K562 (cell line): ENCODE measurements around the gene GNB2. TPM values are rescaled to one million over a fixed set of nuclear protein-coding genes. Genes with fewer than 3 reads are reported as not detected.

Experiments
- BMI1 ChIP-seq: fragments of 150-350 bp; IDR thresholded peaks from 2 replicates; pipeline ENCODE4 v1.6.1; 2014; ENCODE audit warnings: low read length
- CHD1 ChIP-seq: fragments of 200-600 bp; sonication (generic); IDR thresholded peaks from one replicate; pipeline ENCODE4 v1.6.1; 2012; ENCODE audit warnings: mild to moderate bottlenecking, moderate library complexity, low read length, inconsistent platforms
- EP400 ChIP-seq: fragments of 450-650 bp; IDR thresholded peaks from 2 replicates; pipeline ENCODE4 v1.6.1; 2017; ENCODE audit warnings: antibody characterized with exemption, mild to moderate bottlenecking, moderate library complexity
- ERF ChIP-seq: fragments of 450-650 bp; formaldehyde crosslinking; IDR thresholded peaks from 2 replicates; pipeline ENCODE4 v1.4.0; 2020; ENCODE audit warnings: mild to moderate bottlenecking, mixed read lengths
- EWSR1 ChIP-seq: fragments of 450-650 bp; IDR thresholded peaks from 2 replicates; pipeline ENCODE4 v1.6.1; 2018; ENCODE audit warnings: borderline replicate concordance, mild to moderate bottlenecking, low read depth, moderate library complexity; ENCODE audit not compliant: partially characterized antibody
- EZH2 ChIP-seq: IDR thresholded peaks from 2 replicates; pipeline ENCODE4 v1.6.1; 2012; ENCODE audit warnings: low read depth, mild to moderate bottlenecking, inconsistent platforms, low read length, borderline replicate concordance
- FOXA1 ChIP-seq: fragments of 450-650 bp; IDR thresholded peaks from 2 replicates; pipeline ENCODE4 v1.6.1; 2016; ENCODE audit warnings: mild to moderate bottlenecking, borderline replicate concordance
- HNRNPL ChIP-seq: fragments of 200-400 bp; formaldehyde crosslinking; IDR thresholded peaks from 2 replicates; pipeline ENCODE4 v1.6.1; 2017; ENCODE audit warnings: low read depth, mild to moderate bottlenecking, low read length
- ILF3 ChIP-seq: fragments of 450-650 bp; IDR thresholded peaks from 2 replicates; pipeline ENCODE4 v1.6.1; 2018; ENCODE audit warnings: antibody characterized with exemption, mild to moderate bottlenecking, moderate library complexity, borderline replicate concordance
- JUNB ChIP-seq: fragments of 450-650 bp; formaldehyde crosslinking; conservative IDR thresholded peaks from 2 replicates; pipeline ENCODE4 v1.4.0; 2020; ENCODE audit warnings: mild to moderate bottlenecking
- PHTF2 ChIP-seq: fragments of 250-450 bp; sonication (Bioruptor Pico); IDR thresholded peaks from 2 replicates; pipeline ENCODE4 v1.5.0; 2021; ENCODE audit warnings: mild to moderate bottlenecking
- PTRF ChIP-seq: fragments of 450-650 bp; IDR thresholded peaks from 2 replicates; pipeline ENCODE4 v1.6.1; 2016; ENCODE audit warnings: mild to moderate bottlenecking, missing genetic modification characterization, missing compliant biosample characterization
- RAD51 ChIP-seq: fragments of 450-650 bp; IDR thresholded peaks from 2 replicates; pipeline ENCODE4 v1.7.1; 2016; ENCODE audit warnings: low read depth, mild to moderate bottlenecking, borderline replicate concordance
- RBM14 ChIP-seq: fragments of 200-400 bp; formaldehyde crosslinking; IDR thresholded peaks from 2 replicates; pipeline ENCODE4 v1.6.1; 2018; ENCODE audit warnings: low read depth, mild to moderate bottlenecking, low read length, moderate library complexity, borderline replicate concordance; ENCODE audit not compliant: insufficient read depth
- SAFB ChIP-seq: fragments of 200-400 bp; formaldehyde crosslinking; IDR thresholded peaks from 2 replicates; pipeline ENCODE4 v1.6.1; 2017; ENCODE audit warnings: low read depth, low read length, borderline replicate concordance
- TAL1 ChIP-seq: fragments of 450-650 bp; IDR thresholded peaks from 2 replicates; pipeline ENCODE4 v1.6.1; 2016; ENCODE audit warnings: mild to moderate bottlenecking
- TSC22D4 ChIP-seq: fragments of 450-650 bp; IDR thresholded peaks from 2 replicates; pipeline ENCODE4 v1.6.1; 2016; ENCODE audit warnings: missing genetic modification characterization, missing biosample characterization, control low read depth
- WHSC1 ChIP-seq: IDR thresholded peaks from one replicate; pipeline ENCODE4 v1.6.1; 2012; ENCODE audit warnings: low read length, control low read depth, inconsistent platforms
- XRCC4 ChIP-seq: IDR thresholded peaks from one replicate; pipeline ENCODE4 v1.6.1; 2011; ENCODE audit not compliant: insufficient read depth, insufficient read length; ENCODE audit errors: extremely low read depth
- ZBTB8A ChIP-seq: fragments of 450-650 bp; IDR thresholded peaks from 2 replicates; pipeline ENCODE4 v1.6.1; 2018; ENCODE audit warnings: mild to moderate bottlenecking, moderate library complexity; ENCODE audit not compliant: partially characterized antibody
- ZEB2 ChIP-seq: fragments of 450-650 bp; IDR thresholded peaks from 2 replicates; pipeline ENCODE4 v1.6.1; 2016
- ZNF124 ChIP-seq: sonication (generic); formaldehyde crosslinking; IDR thresholded peaks from 2 replicates; pipeline ENCODE4 v1.8.1; 2022; ENCODE audit warnings: missing genetic modification reagents
- ZNF165 ChIP-seq: fragments of 250-450 bp; sonication (Bioruptor Pico); IDR thresholded peaks from 2 replicates; pipeline ENCODE4 v1.4.0; 2020; ENCODE audit warnings: borderline replicate concordance
- polyA plus RNA-seq, 8 experiments: library from polyadenylated mRNA; depleted of rRNA in 4 of 8; stranded (reverse) in 5 of 8; unstranded in 3 of 8; fragments of >200 nt; fragmentation: Nextera tagmentation in 2 of 8; fragmentation: Illumina TruSeq in 1 of 8; extraction: Ambion mirVana in 2 of 8; extraction: Trizol in 1 of 8; gene quantifications; 2 replicates each; pipeline versions ENCODE4 v1.2.1 to v1.2.3, GENCODE V29; 2011 to 2014; ENCODE audit warnings: inconsistent platforms in 1 of 8, missing spikeins in 1 of 8
- total RNA-seq, 7 experiments: library from RNA; depleted of rRNA in 6 of 7; stranded (reverse); fragments of >200 nt in 6 of 7; fragmentation: Illumina TruSeq in 2 of 7; extraction: Trizol in 2 of 7; gene quantifications; 2 replicates each; pipeline versions ENCODE4 v1.2.1 to v1.2.3, GENCODE V29; 2011 to 2021; ENCODE audit warnings: low replicate concordance in 1 of 7
- TF ChIP-seq, protein P1 (sequence below): sonication (generic); formaldehyde crosslinking; IDR thresholded peaks from 2 replicates; pipeline ENCODE4 v1.8.0; 2023; ENCODE audit warnings: missing genetic modification reagents, mild to moderate bottlenecking, borderline replicate concordance
- TF ChIP-seq, protein P2 (sequence below): fragments of 450-650 bp; formaldehyde crosslinking; IDR thresholded peaks from 2 replicates; pipeline ENCODE4 v1.4.0; 2020; ENCODE audit warnings: mild to moderate bottlenecking

Gene GNB2
- total and polyA plus RNA-seq, 9 of the 15 experiments (the other 6 are each of a cell fraction or from before 2014, with no cell fraction given): 0.65 to 320 (median 104) TPM

DNA sequence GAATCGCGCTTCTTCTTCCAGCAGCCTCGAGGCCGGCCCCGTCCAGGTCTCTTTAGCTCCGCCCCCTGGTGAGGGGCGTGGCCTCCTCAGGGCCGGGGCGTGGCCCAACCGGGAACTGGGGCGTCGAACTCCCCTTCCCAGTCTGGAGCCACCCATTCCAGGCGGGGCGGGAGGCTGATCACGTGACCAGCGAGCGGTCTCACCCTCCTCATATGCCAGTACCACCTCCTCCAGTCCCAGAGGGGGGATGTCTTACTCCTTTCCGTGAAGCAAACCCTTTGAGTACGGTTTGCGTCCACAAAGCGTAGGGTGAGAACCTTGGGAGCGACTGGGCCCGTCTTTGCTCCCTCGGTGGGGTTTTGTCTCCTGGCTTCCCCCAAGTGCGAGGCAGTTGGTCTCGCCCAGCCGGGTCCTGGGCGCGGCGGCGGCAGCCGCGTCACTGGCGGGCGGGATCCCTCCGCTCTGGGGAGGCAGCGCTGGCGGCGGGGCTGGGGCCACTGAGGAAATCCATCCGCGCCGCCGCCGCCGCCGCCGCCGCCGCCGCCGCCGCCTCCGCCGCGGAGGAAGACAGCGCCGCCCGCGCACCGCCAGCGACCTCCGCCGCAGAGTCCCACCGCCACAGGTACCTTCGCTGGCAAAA is at the start of gene GNB2 (continued):
- TF ChIP-seq ZBTB8A: no peak
- TF ChIP-seq BMI1: no peak
- TF ChIP-seq SAFB: no peak
- TF ChIP-seq XRCC4: no peak
- TF ChIP-seq PHTF2 (CRISPR knock-in tag): no peak
- TF ChIP-seq, protein P1, sequence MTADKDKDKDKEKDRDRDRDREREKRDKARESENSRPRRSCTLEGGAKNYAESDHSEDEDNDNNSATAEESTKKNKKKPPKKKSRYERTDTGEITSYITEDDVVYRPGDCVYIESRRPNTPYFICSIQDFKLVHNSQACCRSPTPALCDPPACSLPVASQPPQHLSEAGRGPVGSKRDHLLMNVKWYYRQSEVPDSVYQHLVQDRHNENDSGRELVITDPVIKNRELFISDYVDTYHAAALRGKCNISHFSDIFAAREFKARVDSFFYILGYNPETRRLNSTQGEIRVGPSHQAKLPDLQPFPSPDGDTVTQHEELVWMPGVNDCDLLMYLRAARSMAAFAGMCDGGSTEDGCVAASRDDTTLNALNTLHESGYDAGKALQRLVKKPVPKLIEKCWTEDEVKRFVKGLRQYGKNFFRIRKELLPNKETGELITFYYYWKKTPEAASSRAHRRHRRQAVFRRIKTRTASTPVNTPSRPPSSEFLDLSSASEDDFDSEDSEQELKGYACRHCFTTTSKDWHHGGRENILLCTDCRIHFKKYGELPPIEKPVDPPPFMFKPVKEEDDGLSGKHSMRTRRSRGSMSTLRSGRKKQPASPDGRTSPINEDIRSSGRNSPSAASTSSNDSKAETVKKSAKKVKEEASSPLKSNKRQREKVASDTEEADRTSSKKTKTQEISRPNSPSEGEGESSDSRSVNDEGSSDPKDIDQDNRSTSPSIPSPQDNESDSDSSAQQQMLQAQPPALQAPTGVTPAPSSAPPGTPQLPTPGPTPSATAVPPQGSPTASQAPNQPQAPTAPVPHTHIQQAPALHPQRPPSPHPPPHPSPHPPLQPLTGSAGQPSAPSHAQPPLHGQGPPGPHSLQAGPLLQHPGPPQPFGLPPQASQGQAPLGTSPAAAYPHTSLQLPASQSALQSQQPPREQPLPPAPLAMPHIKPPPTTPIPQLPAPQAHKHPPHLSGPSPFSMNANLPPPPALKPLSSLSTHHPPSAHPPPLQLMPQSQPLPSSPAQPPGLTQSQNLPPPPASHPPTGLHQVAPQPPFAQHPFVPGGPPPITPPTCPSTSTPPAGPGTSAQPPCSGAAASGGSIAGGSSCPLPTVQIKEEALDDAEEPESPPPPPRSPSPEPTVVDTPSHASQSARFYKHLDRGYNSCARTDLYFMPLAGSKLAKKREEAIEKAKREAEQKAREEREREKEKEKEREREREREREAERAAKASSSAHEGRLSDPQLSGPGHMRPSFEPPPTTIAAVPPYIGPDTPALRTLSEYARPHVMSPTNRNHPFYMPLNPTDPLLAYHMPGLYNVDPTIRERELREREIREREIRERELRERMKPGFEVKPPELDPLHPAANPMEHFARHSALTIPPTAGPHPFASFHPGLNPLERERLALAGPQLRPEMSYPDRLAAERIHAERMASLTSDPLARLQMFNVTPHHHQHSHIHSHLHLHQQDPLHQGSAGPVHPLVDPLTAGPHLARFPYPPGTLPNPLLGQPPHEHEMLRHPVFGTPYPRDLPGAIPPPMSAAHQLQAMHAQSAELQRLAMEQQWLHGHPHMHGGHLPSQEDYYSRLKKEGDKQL: no peak
- 0 out of 2 replicates have a peak, but pooled peaks have one; percentile 56 for TF ChIP-seq ILF3
- no peak for TF ChIP-seq ZNF165 (CRISPR knock-in tag)
- no peak; the same call in 1 of the 2 replicates for TF ChIP-seq ERF
- TF ChIP-seq WHSC1: no peak
- peak; percentile 79 for TF ChIP-seq HNRNPL
- no peak for TF ChIP-seq EZH2
- peak; percentile 91 for TF ChIP-seq EP400
- peak; percentile 100 for TF ChIP-seq RAD51
- no peak for TF ChIP-seq JUNB (CRISPR knock-in tag)
- no peak for TF ChIP-seq CHD1
- no peak for TF ChIP-seq ZEB2
- no peak for TF ChIP-seq EWSR1
- TF ChIP-seq PTRF: no peak
- no peak for TF ChIP-seq TAL1
- no peak for TF ChIP-seq TSC22D4 (tag)
- TF ChIP-seq, protein P2, sequence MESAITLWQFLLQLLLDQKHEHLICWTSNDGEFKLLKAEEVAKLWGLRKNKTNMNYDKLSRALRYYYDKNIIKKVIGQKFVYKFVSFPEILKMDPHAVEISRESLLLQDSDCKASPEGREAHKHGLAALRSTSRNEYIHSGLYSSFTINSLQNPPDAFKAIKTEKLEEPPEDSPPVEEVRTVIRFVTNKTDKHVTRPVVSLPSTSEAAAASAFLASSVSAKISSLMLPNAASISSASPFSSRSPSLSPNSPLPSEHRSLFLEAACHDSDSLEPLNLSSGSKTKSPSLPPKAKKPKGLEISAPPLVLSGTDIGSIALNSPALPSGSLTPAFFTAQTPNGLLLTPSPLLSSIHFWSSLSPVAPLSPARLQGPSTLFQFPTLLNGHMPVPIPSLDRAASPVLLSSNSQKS (CRISPR knock-in tag): no peak
- no peak for TF ChIP-seq RBM14
- TF ChIP-seq ZNF124 (CRISPR knock-in tag): no peak
- no peak for TF ChIP-seq FOXA1
